Measurements from ENCODE around the gene CEACAM3.

- TF ChIP-seq, protein P1, sequence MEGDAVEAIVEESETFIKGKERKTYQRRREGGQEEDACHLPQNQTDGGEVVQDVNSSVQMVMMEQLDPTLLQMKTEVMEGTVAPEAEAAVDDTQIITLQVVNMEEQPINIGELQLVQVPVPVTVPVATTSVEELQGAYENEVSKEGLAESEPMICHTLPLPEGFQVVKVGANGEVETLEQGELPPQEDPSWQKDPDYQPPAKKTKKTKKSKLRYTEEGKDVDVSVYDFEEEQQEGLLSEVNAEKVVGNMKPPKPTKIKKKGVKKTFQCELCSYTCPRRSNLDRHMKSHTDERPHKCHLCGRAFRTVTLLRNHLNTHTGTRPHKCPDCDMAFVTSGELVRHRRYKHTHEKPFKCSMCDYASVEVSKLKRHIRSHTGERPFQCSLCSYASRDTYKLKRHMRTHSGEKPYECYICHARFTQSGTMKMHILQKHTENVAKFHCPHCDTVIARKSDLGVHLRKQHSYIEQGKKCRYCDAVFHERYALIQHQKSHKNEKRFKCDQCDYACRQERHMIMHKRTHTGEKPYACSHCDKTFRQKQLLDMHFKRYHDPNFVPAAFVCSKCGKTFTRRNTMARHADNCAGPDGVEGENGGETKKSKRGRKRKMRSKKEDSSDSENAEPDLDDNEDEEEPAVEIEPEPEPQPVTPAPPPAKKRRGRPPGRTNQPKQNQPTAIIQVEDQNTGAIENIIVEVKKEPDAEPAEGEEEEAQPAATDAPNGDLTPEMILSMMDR (IDR thresholded peaks at IDR 0.05; ENCODE audit: low read length): no peak
- no peak for TF ChIP-seq EZH2 (optimal IDR thresholded peaks at IDR 0.05; ENCODE audit: low read depth, low read length)
These were observed 41.8 kb downstream of the CEACAM3 start for GRCh38 chr19:41837981-41838708.

Measured in MM.1S (cell line).